H1 (cell line): ENCODE measurements around the gene ZC3H14. TPM values are rescaled to one million over a fixed set of nuclear protein-coding genes. Genes with fewer than 3 reads are reported as not detected.

Experiments used
- CTCF ChIA-PET: fragments of 300-600 bp; sonication (Branson Sonifier 250); formaldehyde crosslinking; loops from one replicate; lab custom pipeline; 2021; ENCODE audit not compliant: partially characterized antibody; lab: Charles Lee
- POLR2A ChIA-PET: fragments of 300-600 bp; sonication (Branson Sonifier 250); formaldehyde crosslinking; loops from one replicate; lab custom pipeline; 2021; ENCODE audit warnings: inconsistent platforms; ENCODE audit not compliant: partially characterized antibody; lab: Charles Lee
- DNase-seq, 2 experiments: peaks; one replicate each; pipeline versions ENCODE4 v3.0.0 to v3.0.0-alpha.2; 2010 to 2022; ENCODE audit warnings: low spot score in 2 of 2, low read depth in 1 of 2, mixed read lengths in 1 of 2
- FAIRE-seq: peaks from 2 replicates; lab custom pipeline; 2011; peaks lifted over from hg19 to GRCh38; lab: Jason Lieb, UNC
- H2AFZ ChIP-seq: 2 replicates; pipeline ENCODE4 v1.8.1; 2012; ENCODE audit warnings: low read length, inconsistent platforms
- H2AK5ac ChIP-seq: 2 replicates; pipeline ENCODE4 v1.6.1; 2013; ENCODE audit warnings: low read depth, low read length
- H2BK120ac ChIP-seq: replicated peaks from 2 replicates; pipeline ENCODE3; 2013; ENCODE audit warnings: low read depth, low read length, inconsistent platforms
- H2BK12ac ChIP-seq: 2 replicates; pipeline ENCODE4 v1.6.1; 2013; ENCODE audit warnings: low read depth, low read length
- H2BK15ac ChIP-seq: 2 replicates; pipeline ENCODE4 v1.6.1; 2013; ENCODE audit warnings: low read length
- H2BK20ac ChIP-seq: 2 replicates; pipeline ENCODE4 v1.6.1; 2013; ENCODE audit warnings: low read length
- H2BK5ac ChIP-seq: 2 replicates; pipeline ENCODE4 v1.6.1; 2013; ENCODE audit warnings: low read depth, low read length
- H3K14ac ChIP-seq: 2 replicates; pipeline ENCODE4 v1.6.1; 2013; ENCODE audit warnings: inconsistent platforms; ENCODE audit not compliant: insufficient read length
- H3K18ac ChIP-seq: 2 replicates; pipeline ENCODE4 v1.6.1; 2013; ENCODE audit warnings: low read length; ENCODE audit errors: extremely low read depth
- H3K23ac ChIP-seq: 2 replicates; pipeline ENCODE4 v1.6.1; 2013; ENCODE audit warnings: inconsistent platforms; ENCODE audit not compliant: insufficient read length
- H3K23me2 ChIP-seq: 2 replicates; pipeline ENCODE4 v1.6.1; 2013; ENCODE audit warnings: low read depth, low read length
- H3K27ac ChIP-seq: 2 replicates; pipeline ENCODE4 v1.6.1; 2011; ENCODE audit warnings: low read depth, low read length, inconsistent platforms
- H3K27me3 ChIP-seq, 4 experiments: replicated peaks in 1 of 4; 1 replicate in 1 of 4; 2 replicates in 3 of 4; pipeline versions ENCODE4 v1.6.1 to v1.8.1; 2011 to 2013; ENCODE audit warnings: low read length in 3 of 4, mild to moderate bottlenecking in 3 of 4, inconsistent platforms in 2 of 4, mixed read lengths in 2 of 4, moderate library complexity in 1 of 4; ENCODE audit not compliant: control insufficient read depth in 3 of 4, insufficient read depth in 3 of 4; ENCODE audit errors: extremely low read depth in 1 of 4
- H3K36me3 ChIP-seq, 4 experiments: 2 replicates each; pipeline versions ENCODE4 v1.6.1 to v1.8.1; 2011 to 2013; ENCODE audit warnings: mild to moderate bottlenecking in 4 of 4, low read length in 3 of 4, moderate library complexity in 2 of 4, control low read depth in 1 of 4, inconsistent platforms in 1 of 4; ENCODE audit not compliant: insufficient read depth in 4 of 4, control insufficient read depth in 2 of 4
- H3K4ac ChIP-seq: replicated peaks from 2 replicates; pipeline ENCODE3; 2013; ENCODE audit warnings: low read length, low read depth, mixed read lengths, inconsistent platforms; ENCODE audit not compliant: insufficient read length
- H3K4me1 ChIP-seq, 4 experiments: replicated peaks in 1 of 4; 1 replicate in 1 of 4; 2 replicates in 3 of 4; pipeline versions ENCODE4 v1.6.1 to v1.8.1; 2011 to 2013; ENCODE audit warnings: low read length in 3 of 4, inconsistent platforms in 2 of 4, mixed read lengths in 1 of 4; ENCODE audit not compliant: insufficient read depth in 4 of 4, control insufficient read depth in 3 of 4
- H3K4me2 ChIP-seq, 2 experiments: 2 replicates each; pipeline versions ENCODE4 v1.6.1 to v1.8.1; 2011 to 2013; ENCODE audit warnings: low read depth in 2 of 2, low read length in 2 of 2, control low read depth in 1 of 2, inconsistent platforms in 1 of 2, mild to moderate bottlenecking in 1 of 2; ENCODE audit not compliant: insufficient read depth in 1 of 2
- H3K4me3 ChIP-seq, 4 experiments: fragments of 200-600, 300-600 bp in 1 of 4; sonication (generic), shearing (Covaris generic), sonication (Bioruptor Twin) in 1 of 4; 2 replicates each; pipeline versions ENCODE4 v1.5.1 to v1.8.1; 2011 to 2016; ENCODE audit warnings: low read length in 4 of 4, low read depth in 3 of 4, control low read depth in 2 of 4, inconsistent platforms in 2 of 4, mild to moderate bottlenecking in 2 of 4, mixed read lengths in 1 of 4, moderate library complexity in 1 of 4; ENCODE audit not compliant: insufficient read depth in 2 of 4; ENCODE audit errors: extremely low read depth in 1 of 4
- H3K56ac ChIP-seq: replicated peaks from 2 replicates; pipeline ENCODE3; 2013; ENCODE audit warnings: low read depth, mild to moderate bottlenecking, mixed read lengths, low read length, inconsistent platforms; ENCODE audit not compliant: insufficient read length
- H3K79me1 ChIP-seq: 2 replicates; pipeline ENCODE4 v1.6.1; 2013; ENCODE audit warnings: low read depth, low read length, control low read depth
- H3K79me2 ChIP-seq, 2 experiments: 2 replicates each; pipeline versions ENCODE4 v1.6.1 to v1.8.1; 2012 to 2013; ENCODE audit warnings: low read length in 2 of 2, mild to moderate bottlenecking in 2 of 2, inconsistent platforms in 1 of 2; ENCODE audit not compliant: insufficient read depth in 2 of 2, control insufficient read depth in 1 of 2
- H3K9ac ChIP-seq, 4 experiments: replicated peaks in 1 of 4; 1 replicate in 1 of 4; 2 replicates in 3 of 4; pipeline versions ENCODE4 v1.6.1 to v1.8.1; 2011 to 2013; ENCODE audit warnings: low read depth in 3 of 4, low read length in 3 of 4, control low read depth in 2 of 4, mild to moderate bottlenecking in 2 of 4, moderate library complexity in 2 of 4, inconsistent platforms in 1 of 4; ENCODE audit errors: extremely low read depth in 1 of 4
- H3K9me3 ChIP-seq, 2 experiments: 2 replicates each; pipeline versions ENCODE4 v1.6.1 to v1.8.1; 2012 to 2013; ENCODE audit warnings: mild to moderate bottlenecking in 2 of 2, moderate library complexity in 2 of 2, control low read depth in 1 of 2, inconsistent platforms in 1 of 2, low read depth in 1 of 2, low read length in 1 of 2, mixed read lengths in 1 of 2; ENCODE audit not compliant: insufficient read depth in 2 of 2
- H4K20me1 ChIP-seq, 2 experiments: replicated peaks in 1 of 2; 2 replicates each; pipeline versions ENCODE3 to v1.8.1; 2011 to 2013; ENCODE audit warnings: inconsistent platforms in 2 of 2, low read length in 2 of 2, mild to moderate bottlenecking in 1 of 2; ENCODE audit not compliant: insufficient read depth in 2 of 2, control insufficient read depth in 1 of 2
- H4K5ac ChIP-seq: 2 replicates; pipeline ENCODE4 v1.6.1; 2013; ENCODE audit warnings: low read length, low read depth, mixed read lengths, inconsistent platforms; ENCODE audit not compliant: insufficient read length
- H4K8ac ChIP-seq: 2 replicates; pipeline ENCODE4 v1.8.0; 2013; ENCODE audit warnings: mild to moderate bottlenecking, moderate library complexity, low read length, inconsistent platforms; ENCODE audit not compliant: insufficient read depth; ENCODE audit errors: extremely low read depth
- H4K91ac ChIP-seq: replicated peaks from 2 replicates; pipeline ENCODE3; 2013; ENCODE audit warnings: low read length, mixed read lengths, inconsistent platforms; ENCODE audit not compliant: insufficient read length
- CREB1 ChIP-seq: IDR thresholded peaks from 2 replicates; pipeline ENCODE4 v1.6.1; 2012; ENCODE audit warnings: inconsistent platforms
- JUND ChIP-seq: IDR thresholded peaks from 2 replicates; pipeline ENCODE4 v1.6.1; 2011; ENCODE audit warnings: mild to moderate bottlenecking, improper control_type of control experiment, low read length
- SUZ12 ChIP-seq: fragments of 200-600 bp; sonication (generic); IDR thresholded peaks from 2 replicates; pipeline ENCODE4 v1.6.1; 2012; ENCODE audit warnings: mild to moderate bottlenecking, inconsistent platforms, low read length, moderate library complexity, mixed read lengths
- TAF1 ChIP-seq: IDR thresholded peaks from 2 replicates; pipeline ENCODE4 v1.6.1; 2011; ENCODE audit warnings: mild to moderate bottlenecking, low read depth, low read length
- TBP ChIP-seq: IDR thresholded peaks from 2 replicates; pipeline ENCODE4 v1.6.1; 2011; ENCODE audit warnings: low read depth, low read length, improper control_type of control experiment
- WGBS, 2 experiments: shearing (Covaris generic) in 1 of 2; methylation state at CpG; one replicate each; pipeline versions ENCODE4 v1.1.6 to v1.1.7; 2013 to 2015; ENCODE audit warnings: low lambda C conversion rate in 2 of 2, mixed read lengths in 2 of 2, inconsistent platforms in 1 of 2, low coverage in 1 of 2, missing lambda C conversion rate in 1 of 2; ENCODE audit not compliant: insufficient replicate concordance in 2 of 2, insufficient coverage in 1 of 2, insufficient read length in 1 of 2; ENCODE audit errors: extremely low coverage in 1 of 2, missing lambda C conversion rate in 1 of 2; 5-methylcytosine and 5-hydroxymethylcytosine counted together
- polyA plus RNA-seq, 7 experiments: library from polyadenylated mRNA; depleted of rRNA in 3 of 7; stranded (reverse) in 5 of 7; unstranded in 2 of 7; fragments of >200 nt in 5 of 7; fragments of 200-250 nt in 2 of 7; gene quantifications; 1 replicate in 5 of 7; 2 replicates in 1 of 7; 4 replicates in 1 of 7; pipeline versions ENCODE4 v1.2.1 to v1.2.3, GENCODE V29; 2011 to 2013; ENCODE audit warnings: missing spikeins in 2 of 7, mixed read lengths in 2 of 7
- total RNA-seq: library from RNA; stranded (reverse); fragmentation: NEBNext Ultra II Directional; extraction: Animal tissue kit (Norgen Biotek cat#: 25700); gene quantifications from 2 replicates; pipeline ENCODE4 v1.2.1, GENCODE V29; 2021
- TF ChIP-seq, protein P1 (sequence below): IDR thresholded peaks from 2 replicates; pipeline ENCODE4 v1.6.1; 2012; ENCODE audit warnings: inconsistent platforms

ZC3H14 gene
- total and polyA plus RNA-seq, 2 of the 8 experiments (the other 6 are each of a cell fraction or from before 2014, with no cell fraction given): 86.0 to 99.1 TPM

DNA sequence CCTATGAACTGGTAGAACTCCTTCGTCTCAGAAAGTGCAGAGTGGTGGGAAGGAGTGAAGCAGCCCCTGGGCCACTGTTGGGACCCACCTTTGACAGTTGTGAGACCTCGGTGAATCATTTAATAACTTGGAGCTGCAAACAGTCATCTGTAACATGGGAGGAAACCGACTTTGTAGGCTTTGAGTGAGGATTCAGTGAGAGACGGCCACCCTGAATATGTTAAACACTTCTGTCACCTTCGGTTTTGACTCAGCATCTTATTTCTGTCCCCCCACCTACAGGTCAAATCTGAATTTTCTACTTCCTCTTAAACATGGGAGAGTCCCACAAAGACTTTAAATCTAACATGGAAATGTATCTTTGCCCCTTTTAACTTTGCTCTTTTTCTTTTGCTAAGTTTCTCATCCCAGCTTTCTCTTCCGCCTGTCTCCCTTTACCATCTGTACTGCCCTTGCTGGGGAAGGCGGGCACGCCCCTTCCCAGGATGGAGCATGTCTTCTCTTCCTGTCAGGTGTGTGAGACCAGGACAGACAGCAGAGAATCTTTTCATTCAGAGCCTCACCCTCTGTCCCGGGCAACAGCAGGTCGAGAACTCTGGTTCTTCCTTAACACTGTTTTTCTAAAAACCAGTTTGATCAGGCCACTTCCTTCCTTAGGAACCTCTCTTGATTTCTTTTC, 37.1 kb downstream of the ZC3H14 start:
- Histone ChIP-seq H2BK120ac (no peak overlapping the region), H3K27ac (peak overlapping the region; percentile 47; the same call in 1 of the 2 replicates), H2AFZ (no peak overlapping the region), H3K4ac (no peak overlapping the region), H3K4me2 (no peak overlapping the region), H4K91ac (no peak overlapping the region), H2BK5ac (no peak overlapping the region), H3K36me3 (peaks cover 21 to 83% (median 62%) of the 10 kb centered on the region in 4 experiments), H2BK20ac (no peak overlapping the region), H3K79me2 (no peaks in the 10 kb centered on the region), H3K56ac (no peak overlapping the region), H3K9me3 (no peaks in the 10 kb centered on the region)
- WGBS, 2 experiments: 92% methylated on average over 10 of the region's 10 CpGs; no CpG with 5 or more reads in 1 of the 2 experiments
- no peak for TF ChIP-seq CREB1
- TF ChIP-seq TAF1: no peak
- no peak for TF ChIP-seq SUZ12
- no peak for TF ChIP-seq TBP
- TF ChIP-seq, protein P1, sequence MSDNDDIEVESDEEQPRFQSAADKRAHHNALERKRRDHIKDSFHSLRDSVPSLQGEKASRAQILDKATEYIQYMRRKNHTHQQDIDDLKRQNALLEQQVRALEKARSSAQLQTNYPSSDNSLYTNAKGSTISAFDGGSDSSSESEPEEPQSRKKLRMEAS: no peak
- no peak for TF ChIP-seq JUND
- TF ChIP-seq, all 59 proteins: peak for 0
- H3K4me1 ChIP-seq: no peaks in the 10 kb centered on the region
- peaks cover 0 to 2% of the 10 kb centered on the region in 2 experiments for H4K20me1 ChIP-seq
- no peak overlapping the region for H3K9ac ChIP-seq
- no peak overlapping the region for H3K23ac ChIP-seq
- H2BK12ac ChIP-seq: no peak overlapping the region
- FAIRE-seq: no peak
- ChIA-PET CTCF (interaction anchor here (0.7 kb wide), 1 partner anchor 13 kb away, joined by 3 read pairs; no protein-coding TSS in a partner anchor), POLR2A (interaction anchor here (1.0 kb wide), 1 partner anchor 18 kb away, joined by 3 read pairs; no protein-coding TSS in a partner anchor)
- no peak overlapping the region for H3K14ac ChIP-seq
- no peak overlapping the region for H4K5ac ChIP-seq
- no peak overlapping the region for H2AK5ac ChIP-seq
- H3K23me2 ChIP-seq: no peaks in the 10 kb centered on the region
- H3K4me3 ChIP-seq: no peak overlapping the region
- no peaks in the 10 kb centered on the region; the same call in 1 of the 2 replicates for H3K79me1 ChIP-seq
- no peak overlapping the region for H2BK15ac ChIP-seq
- H3K27me3 ChIP-seq: no peaks in the 10 kb centered on the region
- H4K8ac ChIP-seq: no peak overlapping the region
- DNase-seq: no peak
- H3K18ac ChIP-seq: no peak overlapping the region
